HG02884 (cell line): Measurements from ENCODE around the gene MLLT1.
A peak's percentile ranks its signal among the peaks of the same experiment; 100 is the strongest.

Experiments used
- ATAC-seq: cut with Tn5 transposase; IDR thresholded peaks from one replicate; pipeline ENCODE4 v1.9.1; 2021; ENCODE audit warnings: mild to moderate bottlenecking, moderate library complexity; ENCODE audit not compliant: unreplicated experiment

MLLT1 gene

GRCh38 chr19:6212403-6213265, 67.1 kb downstream of the MLLT1 start:
- ATAC-seq: no peak

GRCh38 chr19:6211632-6212402, 68.0 kb downstream of the MLLT1 start:
- ATAC-seq: no peak

- no peak for ATAC-seq
Observed at GRCh38 chr19:6210721-6211600, 68.8 kb downstream of the MLLT1 start.

GRCh38 chr19:6210091-6210490, 69.7 kb downstream of the MLLT1 start:
- ATAC-seq: no peak

GRCh38 chr19:6209680-6210079, 70.1 kb downstream of the MLLT1 start:
- ATAC-seq: no peak

GRCh38 chr19:6209233-6209632, 70.5 kb downstream of the MLLT1 start:
- no peak for ATAC-seq

- no peak for ATAC-seq
Observed at GRCh38 chr19:6204866-6205723, 74.7 kb downstream of the MLLT1 start.

- ATAC-seq: no peak
Observed at GRCh38 chr19:6204212-6204611, 75.6 kb downstream of the MLLT1 start.

- peak; percentile 66 for ATAC-seq
Observed at GRCh38 chr19:6199240-6199994, 80.4 kb downstream of the MLLT1 start.

- no peak for ATAC-seq
Observed at GRCh38 chr19:6198896-6199239, 80.9 kb downstream of the MLLT1 start.

GRCh38 chr19:6196361-6196760, 83.4 kb downstream of the MLLT1 start:
- no peak for ATAC-seq

- ATAC-seq: no peak
Observed at GRCh38 chr19:6188811-6189210, 91.0 kb downstream of the MLLT1 start.

GRCh38 chr19:6187374-6187773, 92.4 kb downstream of the MLLT1 start:
- no peak for ATAC-seq

GRCh38 chr19:6185835-6186834, 93.6 kb downstream of the MLLT1 start:
- ATAC-seq: no peak

GRCh38 chr19:6185093-6185834, 94.5 kb downstream of the MLLT1 start:
- ATAC-seq: no peak

- ATAC-seq: no peak
Observed at GRCh38 chr19:6181119-6181518, 98.7 kb downstream of the MLLT1 start.

GRCh38 chr19:6173190-6173589, 106.6 kb downstream of the MLLT1 start:
- ATAC-seq: no peak
